Measurements from ENCODE around the gene ZNRF2. TPM values are rescaled to one million over a fixed set of nuclear protein-coding genes. Genes with fewer than 3 reads are reported as not detected.

The ZNRF2 gene
- total and polyA plus RNA-seq, 10 of the 15 experiments (the other 5 are each of a cell fraction or from before 2014, with no cell fraction given): 1.2 to 20.4 (median 9.5) TPM

DNA sequence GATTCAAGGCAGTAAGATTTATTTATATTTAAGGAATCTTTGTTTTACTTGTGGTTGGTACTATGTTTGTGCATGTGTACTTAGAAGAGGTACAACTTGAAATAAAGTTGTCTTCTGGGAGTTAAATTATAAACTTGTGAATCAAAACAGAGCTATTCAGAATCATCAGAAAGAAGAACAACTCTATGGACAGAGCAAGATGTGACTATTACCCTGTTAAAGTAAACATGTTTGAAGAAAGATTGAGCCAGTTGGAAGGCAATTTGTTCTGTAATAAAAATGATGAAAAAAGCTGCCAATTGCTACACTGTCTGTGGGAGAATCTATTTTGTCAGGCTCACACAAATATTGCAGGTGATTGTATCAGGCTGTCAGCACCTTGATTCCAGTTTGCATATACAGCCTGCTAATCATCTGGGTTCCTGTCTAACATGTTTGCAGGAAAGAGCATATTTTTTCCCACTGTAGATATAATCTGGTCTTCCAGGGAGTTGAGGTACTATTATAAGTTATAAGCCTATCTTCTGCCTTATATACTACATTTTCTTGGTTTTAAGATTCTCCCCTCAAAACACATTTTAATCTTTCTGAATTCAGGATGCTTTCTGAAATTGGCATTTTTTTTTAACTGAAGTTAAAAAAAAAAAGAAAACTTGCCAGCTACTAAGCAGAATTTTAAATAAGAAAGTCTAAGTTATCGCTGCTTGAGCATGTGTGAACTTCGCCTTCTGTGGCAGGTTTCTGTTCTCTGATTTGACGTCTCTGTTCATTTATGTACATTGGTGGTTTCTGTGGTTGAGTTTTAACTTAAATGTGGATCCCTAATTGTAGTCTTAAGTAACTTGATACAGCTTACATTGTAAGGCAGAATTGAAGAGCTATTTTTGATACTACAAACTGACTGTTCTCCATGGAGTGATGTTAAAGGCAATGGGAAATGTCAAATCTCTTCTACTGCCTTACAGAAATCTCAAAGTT lies 46.0 kb downstream of the ZNRF2 start:
- Histone ChIP-seq H3K27ac (ENCODE audit: control insufficient read depth, insufficient read depth) (peak overlapping the region; percentile 60), H3K4me1 (ENCODE audit: control insufficient read depth, insufficient read depth, low read length) (peaks cover 20% of the 10 kb centered on the region), H3K27me3 (replicated peaks in 1 of 2; ENCODE audit: control insufficient read depth in 2 of 2, insufficient read depth in 2 of 2, low read length in 1 of 2) (no peaks in the 10 kb centered on the region), H3K4me3 (peak overlapping the region; percentile 4; the same call in 1 of the 2 replicates), H3K36me3 (ENCODE audit: control insufficient read depth in 2 of 2, insufficient read depth in 2 of 2, low read length in 1 of 2) (no peaks in the 10 kb centered on the region), H3K9me3 (replicated peaks; ENCODE audit: control insufficient read depth, insufficient read depth, low read length) (peaks cover 5% of the 10 kb centered on the region; the same call in 2 of the 3 replicates), H2AFZ (ENCODE audit: control insufficient read depth, low read depth, low read length) (no peak overlapping the region), H3K4me2 (ENCODE audit: control insufficient read depth, insufficient read depth) (peak overlapping the region; percentile 73), H3K79me2 (ENCODE audit: control insufficient read depth, insufficient read depth, low read length) (peaks cover 24% of the 10 kb centered on the region), H3K9ac (ENCODE audit: control insufficient read depth, insufficient read depth, low read length) (no peak overlapping the region; the same call in 1 of the 2 replicates), H4K20me1 (ENCODE audit: control insufficient read depth, insufficient read depth) (no peaks in the 10 kb centered on the region)
- FAIRE-seq: peak; percentile 82
- in situ Hi-C loops (cut with MboI) (no loop called here), intact Hi-C loops (cut with micrococcal nuclease; ENCODE audit: unreplicated experiment) (loop anchor here (2.0 kb wide), 1 partner anchor 46 kb away; the partner anchor contains the start of gene ZNRF2)
- ChIA-PET SMC1A (ENCODE audit: uncharacterized antibody, unreplicated experiment) (interaction anchor here (0.6 to 12.8 kb wide), 19 partner anchors 8 to 222 kb away, joined by 3 to 181 read pairs (median 5); no protein-coding TSS in a partner anchor), POLR2A (interaction anchor here (0.8 to 4.0 kb wide), 7 partner anchors 9 to 116 kb away, joined by 3 to 19 read pairs (median 4); no protein-coding TSS in a partner anchor), RAD21 (ENCODE audit: unreplicated experiment) (interaction anchor here (0.7 to 7.2 kb wide), 18 partner anchors 8 to 167 kb away, joined by 3 to 54 read pairs (median 4); partner anchors contain the start of gene ZNRF2), CTCF (interaction anchor here (0.6 to 2.8 kb wide), 10 partner anchors 8 to 171 kb away, joined by 3 to 16 read pairs (median 7); no protein-coding TSS in a partner anchor)
- 0% methylated on average over 3 of the region's 3 CpGs for WGBS (ENCODE audit: insufficient coverage, insufficient replicate concordance, low lambda C conversion rate, missing lambda C conversion rate)
- peak; percentile 74 for DNase-seq (ENCODE audit: low read depth, low spot score)
- no TSS peak for BruUV-seq (replicated peaks)
- ATAC-seq: peak; percentile 96
- no peak for TF ChIP-seq CEBPZ (IDR thresholded peaks at IDR 0.05; ENCODE audit: low read depth, low read length)
- TF ChIP-seq CREM (IDR thresholded peaks at IDR 0.05; ENCODE audit: low read depth): no peak
- TF ChIP-seq IRF3 (IDR thresholded peaks at IDR 0.05): no peak
- no peak for TF ChIP-seq HDGF (IDR thresholded peaks at IDR 0.05)
- no peak; the same call in 1 of the 2 replicates for TF ChIP-seq PML (IDR thresholded peaks at IDR 0.05; ENCODE audit: low read length)
- TF ChIP-seq ATF2 (IDR thresholded peaks at IDR 0.05; ENCODE audit: low read length): peak; percentile 44; the same call in 1 of the 2 replicates
- TF ChIP-seq IRF4 (IDR thresholded peaks at IDR 0.05; ENCODE audit: low read depth, low read length): peak; percentile 72; the same call in 1 of the 2 replicates
- TF ChIP-seq, protein P1, sequence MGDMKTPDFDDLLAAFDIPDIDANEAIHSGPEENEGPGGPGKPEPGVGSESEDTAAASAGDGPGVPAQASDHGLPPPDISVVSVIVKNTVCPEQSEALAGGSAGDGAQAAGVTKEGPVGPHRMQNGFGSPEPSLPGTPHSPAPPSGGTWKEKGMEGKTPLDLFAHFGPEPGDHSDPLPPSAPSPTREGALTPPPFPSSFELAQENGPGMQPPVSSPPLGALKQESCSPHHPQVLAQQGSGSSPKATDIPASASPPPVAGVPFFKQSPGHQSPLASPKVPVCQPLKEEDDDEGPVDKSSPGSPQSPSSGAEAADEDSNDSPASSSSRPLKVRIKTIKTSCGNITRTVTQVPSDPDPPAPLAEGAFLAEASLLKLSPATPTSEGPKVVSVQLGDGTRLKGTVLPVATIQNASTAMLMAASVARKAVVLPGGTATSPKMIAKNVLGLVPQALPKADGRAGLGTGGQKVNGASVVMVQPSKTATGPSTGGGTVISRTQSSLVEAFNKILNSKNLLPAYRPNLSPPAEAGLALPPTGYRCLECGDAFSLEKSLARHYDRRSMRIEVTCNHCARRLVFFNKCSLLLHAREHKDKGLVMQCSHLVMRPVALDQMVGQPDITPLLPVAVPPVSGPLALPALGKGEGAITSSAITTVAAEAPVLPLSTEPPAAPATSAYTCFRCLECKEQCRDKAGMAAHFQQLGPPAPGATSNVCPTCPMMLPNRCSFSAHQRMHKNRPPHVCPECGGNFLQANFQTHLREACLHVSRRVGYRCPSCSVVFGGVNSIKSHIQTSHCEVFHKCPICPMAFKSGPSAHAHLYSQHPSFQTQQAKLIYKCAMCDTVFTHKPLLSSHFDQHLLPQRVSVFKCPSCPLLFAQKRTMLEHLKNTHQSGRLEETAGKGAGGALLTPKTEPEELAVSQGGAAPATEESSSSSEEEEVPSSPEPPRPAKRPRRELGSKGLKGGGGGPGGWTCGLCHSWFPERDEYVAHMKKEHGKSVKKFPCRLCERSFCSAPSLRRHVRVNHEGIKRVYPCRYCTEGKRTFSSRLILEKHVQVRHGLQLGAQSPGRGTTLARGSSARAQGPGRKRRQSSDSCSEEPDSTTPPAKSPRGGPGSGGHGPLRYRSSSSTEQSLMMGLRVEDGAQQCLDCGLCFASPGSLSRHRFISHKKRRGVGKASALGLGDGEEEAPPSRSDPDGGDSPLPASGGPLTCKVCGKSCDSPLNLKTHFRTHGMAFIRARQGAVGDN (IDR thresholded peaks at IDR 0.05): no peak
- TF ChIP-seq CBX5 (IDR thresholded peaks at IDR 0.05; ENCODE audit: low read depth): no peak
- no peak for TF ChIP-seq SIX5 (IDR thresholded peaks at IDR 0.05; ENCODE audit: low read depth, low read length, severe bottlenecking)
- TF ChIP-seq RCOR1 (conservative IDR thresholded peaks at IDR 0.05; ENCODE audit: low read depth, low read length): no peak

All from GM12878 (cell line).